BLaER1 (cell line): ENCODE results near the gene GPATCH8.
"Not testable (repeated sequence)": the region's sequence is repeated elsewhere in the genome, so short reads cannot be mapped to it uniquely, and the experiment has no call there.

ENCODE experiments used
- H3K27ac ChIP-seq: shearing (Covaris generic); formaldehyde crosslinking; 2 replicates; pipeline ENCODE4 v1.8.1; 2022
- H3K27me3 ChIP-seq: shearing (Covaris generic); formaldehyde crosslinking; 2 replicates; pipeline ENCODE4 v1.8.1; 2022
- H3K36me3 ChIP-seq: shearing (Covaris generic); formaldehyde crosslinking; 2 replicates; pipeline ENCODE4 v1.8.1; 2022
- H3K4me1 ChIP-seq: shearing (Covaris generic); formaldehyde crosslinking; 2 replicates; pipeline ENCODE4 v1.8.1; 2022
- H3K4me2 ChIP-seq: shearing (Covaris generic); formaldehyde crosslinking; 2 replicates; pipeline ENCODE4 v1.8.1; 2022
- H3K4me3 ChIP-seq: shearing (Covaris generic); formaldehyde crosslinking; 2 replicates; pipeline ENCODE4 v1.8.1; 2022
- H3K9ac ChIP-seq: shearing (Covaris generic); formaldehyde crosslinking; 2 replicates; pipeline ENCODE4 v1.8.1; 2022
- H3K9me3 ChIP-seq: shearing (Covaris generic); formaldehyde crosslinking; 2 replicates; pipeline ENCODE4 v1.8.1; 2022
- H4K20me1 ChIP-seq: shearing (Covaris generic); formaldehyde crosslinking; 2 replicates; pipeline ENCODE4 v1.8.1; 2022
- Cebpa-rat ChIP-seq: shearing (Covaris generic); IDR thresholded peaks from 2 replicates; pipeline ENCODE4 v1.8.1; 2022

GPATCH8 gene

DNA sequence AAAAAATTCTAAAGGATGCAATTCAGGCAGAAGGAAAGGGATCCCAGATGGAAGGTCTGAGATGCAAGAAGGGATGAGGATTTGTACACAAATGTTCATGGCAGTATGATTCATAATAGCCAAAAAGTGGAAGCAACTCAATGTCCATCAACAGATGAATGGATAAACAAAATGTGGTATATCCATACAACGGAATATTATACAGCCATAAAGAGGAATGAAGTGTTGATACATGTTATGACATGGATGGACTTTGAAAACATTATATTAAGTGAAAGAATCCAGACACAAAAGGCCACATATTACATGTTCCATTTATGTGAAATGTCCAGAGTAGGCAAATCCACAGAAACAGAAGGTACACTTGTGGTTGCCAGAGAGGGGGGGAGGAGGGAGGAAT is 23.9 kb upstream of the GPATCH8 start:
- Histone ChIP-seq H3K4me2 (no peak overlapping the region), H3K27me3 (no peaks in the 10 kb centered on the region)

DNA sequence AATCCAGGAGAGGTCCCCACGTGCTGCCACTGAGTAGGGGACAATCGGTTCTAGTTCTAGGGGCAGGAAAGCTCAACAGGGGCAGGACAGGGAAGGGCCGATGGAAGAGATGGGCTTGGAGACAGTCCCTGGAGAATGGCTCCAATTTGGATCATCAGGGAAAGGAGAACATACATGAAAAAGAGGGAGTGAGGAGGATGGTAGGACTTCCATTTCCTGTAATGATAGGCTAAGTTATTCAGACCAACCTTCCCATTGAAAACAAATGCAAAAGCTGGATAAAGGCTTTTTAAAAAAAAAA is 20.4 kb upstream of the GPATCH8 start:
- Histone ChIP-seq H3K4me2 (no peak overlapping the region), H3K27me3 (no peaks in the 10 kb centered on the region), H3K27ac (no peak overlapping the region), H3K9me3 (peaks cover 15% of the 10 kb centered on the region; the same call in 1 of the 2 replicates), H3K4me3 (no peak overlapping the region), H3K9ac (no peak overlapping the region), H3K36me3 (no peaks in the 10 kb centered on the region), H4K20me1 (no peaks in the 10 kb centered on the region), H3K4me1 (no peaks in the 10 kb centered on the region)
- TF ChIP-seq Cebpa-rat: no peak

More for the DNA sequence above, 23.9 kb upstream of the GPATCH8 start:
- no peak overlapping the region for H3K27ac ChIP-seq
- H3K4me3 ChIP-seq: no peak overlapping the region
- H4K20me1 ChIP-seq: no peaks in the 10 kb centered on the region
- no peak overlapping the region for H3K9ac ChIP-seq
- no peaks in the 10 kb centered on the region for H3K4me1 ChIP-seq
- TF ChIP-seq Cebpa-rat: no peak
- H3K9me3 ChIP-seq: peaks cover 15% of the 10 kb centered on the region; the same call in 1 of the 2 replicates
- no peaks in the 10 kb centered on the region for H3K36me3 ChIP-seq

DNA sequence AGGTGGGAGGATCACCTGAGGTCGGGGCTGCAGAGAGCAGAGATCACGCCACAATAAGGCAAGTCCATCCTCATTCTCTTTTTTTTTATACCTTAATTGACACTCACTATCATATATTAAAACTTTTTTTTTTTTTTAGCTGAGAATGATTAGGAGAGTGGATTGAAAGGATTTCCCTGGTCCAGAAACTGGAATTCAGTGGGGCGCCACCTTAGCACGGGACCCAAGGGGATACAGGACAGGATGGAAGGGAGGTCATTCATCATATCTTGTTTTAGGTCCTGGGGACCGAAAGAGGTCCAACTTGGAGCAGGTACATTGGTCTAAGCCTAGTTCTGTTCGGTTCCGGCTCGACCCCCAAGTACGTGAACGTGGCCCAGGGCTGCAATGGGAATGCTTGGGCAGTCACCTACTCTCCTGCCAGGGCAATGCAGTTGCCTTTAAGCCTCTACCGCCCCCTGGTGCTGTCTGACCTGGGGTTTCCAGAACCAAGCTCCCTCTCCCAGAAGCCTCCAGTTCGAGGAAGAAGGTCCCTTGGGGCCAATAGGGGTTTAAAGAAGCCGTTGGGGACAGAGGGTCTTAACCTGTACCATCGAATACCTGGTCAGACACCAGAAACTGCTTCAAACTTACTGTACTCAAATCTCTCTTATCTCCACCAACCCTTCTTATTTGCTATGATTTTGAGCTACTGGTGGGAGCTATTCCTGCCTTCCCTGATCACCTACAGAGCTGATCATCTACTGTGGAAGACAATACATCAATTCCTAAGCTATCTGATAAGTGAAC is 19.9 kb upstream of the GPATCH8 start:
- H3K9ac ChIP-seq: no peak overlapping the region
- no peak overlapping the region for H3K4me2 ChIP-seq
- no peaks in the 10 kb centered on the region for H3K27me3 ChIP-seq
- H3K36me3 ChIP-seq: no peaks in the 10 kb centered on the region
- no peaks in the 10 kb centered on the region for H3K4me1 ChIP-seq
- H3K9me3 ChIP-seq: peaks cover 15% of the 10 kb centered on the region; the same call in 1 of the 2 replicates
- H3K27ac ChIP-seq: no peak overlapping the region
- H4K20me1 ChIP-seq: no peaks in the 10 kb centered on the region
- no peak overlapping the region for H3K4me3 ChIP-seq
- no peak for TF ChIP-seq Cebpa-rat

DNA sequence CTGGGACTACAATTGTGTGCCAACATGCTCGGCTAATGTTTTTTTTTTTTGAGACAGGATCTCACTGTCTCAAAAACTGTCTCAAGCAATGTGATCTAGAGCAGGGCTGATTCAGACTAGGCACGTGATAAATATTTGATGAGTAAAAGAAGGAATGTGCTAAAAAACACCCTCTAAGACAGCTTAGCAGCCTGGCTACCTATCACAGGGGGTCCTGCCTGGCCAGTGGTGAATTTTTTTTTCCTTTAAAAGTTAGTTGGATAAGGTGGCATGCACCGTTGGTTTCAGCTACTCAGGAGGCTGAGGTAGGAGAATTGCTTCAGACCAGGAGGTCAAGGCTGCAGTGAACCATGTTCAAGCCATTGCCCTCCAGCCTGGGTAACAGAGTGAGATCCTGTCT is 14.8 kb upstream of the GPATCH8 start:
- Histone ChIP-seq H3K4me3 (no peak overlapping the region), H3K4me1 (no peaks in the 10 kb centered on the region), H3K4me2 (no peak overlapping the region), H4K20me1 (no peaks in the 10 kb centered on the region), H3K9me3 (no peaks in the 10 kb centered on the region), H3K27ac (no peak overlapping the region), H3K36me3 (no peaks in the 10 kb centered on the region), H3K27me3 (no peaks in the 10 kb centered on the region), H3K9ac (no peak overlapping the region)
- TF ChIP-seq Cebpa-rat: no peak

DNA sequence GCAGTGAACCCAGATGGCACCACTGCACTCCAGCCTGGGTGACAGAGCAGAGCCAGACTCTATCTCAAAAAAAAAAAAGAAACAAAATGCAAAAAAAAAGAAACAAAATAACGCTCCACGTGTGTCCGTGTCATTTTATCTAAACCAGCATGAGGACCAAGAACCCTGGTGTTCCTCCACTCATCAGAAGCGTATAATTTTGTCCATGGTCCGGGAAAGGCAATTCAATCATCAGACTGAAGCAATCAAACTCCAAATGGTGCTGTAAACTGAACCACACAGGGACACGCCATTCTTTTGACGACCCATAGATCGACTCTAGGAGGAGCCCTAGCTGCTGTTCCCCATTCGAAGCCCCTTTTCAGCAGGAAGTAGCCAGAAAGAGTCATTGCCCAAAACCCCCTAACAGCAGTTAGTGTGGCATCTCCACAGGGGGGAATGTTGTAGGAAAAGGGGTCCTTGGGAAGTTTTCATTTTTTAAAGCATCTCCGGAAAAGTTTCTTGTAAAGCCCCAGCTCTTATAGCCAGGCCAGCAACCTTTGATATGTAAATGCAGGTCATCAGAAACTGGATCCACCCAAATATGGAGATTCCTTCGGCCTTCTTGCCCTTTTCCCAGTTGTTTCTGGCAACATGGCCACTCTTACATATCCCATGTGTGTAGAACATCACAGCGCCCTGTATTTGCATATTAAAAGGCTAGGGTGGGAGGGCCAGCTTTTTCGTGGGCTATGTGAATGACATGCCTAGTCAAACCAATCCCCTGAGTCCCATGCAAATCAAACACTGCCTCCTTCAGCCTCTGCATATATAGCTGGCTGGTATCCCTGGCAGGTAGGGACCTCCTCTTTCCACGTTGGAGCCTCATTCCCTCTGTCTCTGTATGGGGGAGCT is 8.3 kb upstream of the GPATCH8 start:
- not testable (repeated sequence) for H3K27me3 ChIP-seq, H3K27ac ChIP-seq, H3K36me3 ChIP-seq, H3K4me3 ChIP-seq, H3K4me1 ChIP-seq, H4K20me1 ChIP-seq, H3K9ac ChIP-seq, H3K9me3 ChIP-seq
- H3K4me2 ChIP-seq: 0 out of 2 replicates have a peak overlapping the region, but pooled peaks have one; percentile 1

DNA sequence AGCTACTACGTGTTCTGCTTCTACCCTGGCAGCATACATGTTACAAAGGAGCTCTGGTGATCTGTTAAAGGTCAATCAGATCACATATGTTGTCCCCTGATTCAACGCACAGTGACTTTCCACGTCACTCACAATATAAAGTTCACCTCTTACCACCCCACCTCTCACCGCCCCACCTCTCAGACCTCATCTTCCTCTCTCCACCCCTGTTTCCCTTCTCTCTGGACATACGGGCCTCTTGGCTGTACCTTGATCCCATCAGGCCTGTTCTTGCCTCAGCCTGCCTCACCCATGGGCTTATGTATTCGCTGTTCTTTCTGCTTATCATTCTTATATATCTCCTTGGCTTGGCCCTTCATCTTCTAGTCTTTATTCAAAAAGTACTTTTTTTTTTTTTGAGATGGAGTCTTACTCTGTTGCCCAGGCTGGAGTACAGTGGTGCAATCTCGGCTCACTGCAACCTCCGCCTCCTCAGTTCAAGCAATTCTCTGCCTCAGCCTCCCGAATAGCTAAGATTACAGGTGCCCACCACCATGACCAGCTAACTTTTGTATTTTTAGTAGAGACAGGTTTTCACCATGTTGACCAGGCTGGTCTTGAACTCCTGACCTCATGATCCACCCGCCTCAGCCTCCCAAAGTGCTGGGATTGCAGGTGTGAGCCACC is 3.9 kb upstream of the GPATCH8 start:
- not testable (repeated sequence) for H3K4me2 ChIP-seq, H3K27me3 ChIP-seq, H3K27ac ChIP-seq, H4K20me1 ChIP-seq, H3K4me3 ChIP-seq, H3K9ac ChIP-seq, H3K36me3 ChIP-seq, H3K9me3 ChIP-seq
- peaks cover 15% of the 10 kb centered on the region for H3K4me1 ChIP-seq

DNA sequence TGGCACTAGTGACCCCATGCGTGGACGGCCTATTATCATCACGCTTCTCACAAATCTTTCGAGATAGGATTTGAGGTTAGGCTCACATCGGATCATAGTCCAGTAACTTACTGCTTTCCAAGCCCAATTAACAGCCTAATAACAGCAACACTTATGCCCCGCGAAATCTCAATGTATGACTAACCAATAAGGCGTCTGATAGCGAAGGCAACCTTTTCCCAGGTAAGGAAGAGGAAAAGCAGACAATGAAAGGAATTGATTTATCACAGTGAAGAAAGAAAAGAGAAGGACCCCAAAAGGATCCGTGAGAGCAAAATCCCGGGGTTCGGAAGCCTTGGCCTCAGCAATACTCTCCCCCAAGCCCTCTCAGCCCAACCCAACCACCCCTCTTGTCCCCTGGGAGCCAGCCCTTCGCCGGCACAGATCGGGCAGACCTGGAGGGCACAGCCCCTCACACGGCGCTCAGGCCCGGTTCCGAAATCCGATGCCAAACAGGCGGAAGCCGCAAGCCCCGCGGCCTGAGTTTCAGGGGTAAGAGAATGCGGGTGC is 534 bp downstream of the GPATCH8 start:
- Histone ChIP-seq H3K9ac (peak overlapping the region; percentile 99), H3K36me3 (peaks cover 9% of the 10 kb centered on the region), H3K4me3 (peak overlapping the region; percentile 97), H3K9me3 (no peaks in the 10 kb centered on the region), H3K27me3 (no peaks in the 10 kb centered on the region), H4K20me1 (peaks cover 53% of the 10 kb centered on the region), H3K27ac (peak overlapping the region; percentile 98), H3K4me1 (peaks cover 51% of the 10 kb centered on the region), H3K4me2 (peak overlapping the region; percentile 90)
- no peak for TF ChIP-seq Cebpa-rat

DNA sequence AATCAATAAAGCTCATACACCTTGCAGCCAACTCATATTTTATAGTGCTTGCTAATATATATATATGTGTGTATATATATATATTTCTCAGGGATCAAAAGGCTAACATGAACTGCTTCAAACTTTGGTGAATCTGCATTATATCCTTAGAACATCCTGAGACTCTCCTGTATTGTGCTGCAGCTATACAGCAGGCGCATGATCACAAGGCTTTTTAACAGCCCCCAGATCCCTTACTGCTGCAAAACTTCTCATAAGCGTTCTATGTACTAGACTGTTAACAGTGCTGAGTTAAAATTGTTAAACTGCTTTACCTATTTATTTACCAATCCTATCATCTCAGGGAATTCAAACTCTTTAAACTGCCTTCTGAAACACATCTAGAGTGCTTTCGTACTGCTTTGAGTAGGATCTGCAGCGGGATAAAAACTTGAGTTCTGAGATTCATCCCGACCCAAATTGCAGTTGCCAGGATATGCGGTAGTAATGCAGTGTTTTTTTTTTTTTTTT is 1.3 kb downstream of the GPATCH8 start:
- H3K27ac ChIP-seq: peak overlapping the region; percentile 98
- H3K4me3 ChIP-seq: peak overlapping the region; percentile 97
- H3K36me3 ChIP-seq: peaks cover 9% of the 10 kb centered on the region
- H4K20me1 ChIP-seq: peaks cover 60% of the 10 kb centered on the region
- H3K27me3 ChIP-seq: no peaks in the 10 kb centered on the region
- peak overlapping the region; percentile 99 for H3K9ac ChIP-seq
- TF ChIP-seq Cebpa-rat: no peak
- H3K4me1 ChIP-seq: peaks cover 58% of the 10 kb centered on the region
- H3K4me2 ChIP-seq: peak overlapping the region; percentile 90
- H3K9me3 ChIP-seq: no peaks in the 10 kb centered on the region

DNA sequence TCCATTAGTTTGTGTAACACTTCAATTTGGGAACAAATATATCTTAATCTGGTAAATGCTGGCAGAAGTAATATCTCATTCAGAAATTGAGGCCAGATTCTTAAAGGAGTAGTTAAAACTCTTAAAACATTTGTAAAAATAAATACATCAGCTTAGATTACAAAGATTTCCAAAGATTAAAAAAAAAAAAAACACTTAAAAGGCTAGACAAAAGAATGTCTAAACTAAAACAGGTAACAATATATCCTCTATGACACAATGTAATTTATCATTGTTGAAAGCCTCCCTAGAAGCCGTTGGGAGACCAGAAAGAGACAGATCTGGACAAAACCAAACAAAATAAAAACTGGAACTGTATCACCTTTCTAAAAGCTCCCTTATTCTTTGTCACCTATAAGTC is 3.5 kb downstream of the GPATCH8 start:
- H3K9ac ChIP-seq: no peak overlapping the region

More for the DNA sequence above, 3.5 kb downstream of the GPATCH8 start:
- Histone ChIP-seq H3K27me3 (no peaks in the 10 kb centered on the region), H4K20me1 (peaks cover 82% of the 10 kb centered on the region), H3K4me1 (peaks cover 60% of the 10 kb centered on the region), H3K27ac (no peak overlapping the region), H3K4me2 (peak overlapping the region; percentile 90), H3K36me3 (peaks cover 18% of the 10 kb centered on the region), H3K4me3 (no peak overlapping the region), H3K9me3 (no peaks in the 10 kb centered on the region)
- no peak for TF ChIP-seq Cebpa-rat
